Stimulated activated naive CD8-positive, alpha-beta T cell treated with anti-CD3 and anti-CD28 coated beads, Interleukin-15, Interleukin-2, amounts not matched to agents 100 ng/mL and 50 ng/mL, for 24 hours (primary cell): ENCODE data around the gene HDLBP.

Experiments used
- H3K27ac Mint-ChIP-seq: one replicate; pipeline ENCODE4 v1.8.0; 2021; ENCODE audit warnings: mild to moderate bottlenecking, mixed read lengths
- H3K27me3 Mint-ChIP-seq: one replicate; pipeline ENCODE4 v1.8.0; 2021; ENCODE audit warnings: mixed read lengths
- H3K36me3 Mint-ChIP-seq: one replicate; pipeline ENCODE4 v1.8.0; 2021; ENCODE audit warnings: low read depth, mixed read lengths
- H3K4me1 Mint-ChIP-seq: one replicate; pipeline ENCODE4 v1.8.0; 2021; ENCODE audit warnings: low read depth, mixed read lengths
- H3K4me3 Mint-ChIP-seq: one replicate; pipeline ENCODE4 v1.8.0; 2021; ENCODE audit warnings: mild to moderate bottlenecking, mixed read lengths
- H3K9me3 Mint-ChIP-seq: one replicate; pipeline ENCODE4 v1.8.0; 2021; ENCODE audit warnings: mixed read lengths

Gene HDLBP

GRCh38 chr2:241178961-241179360 is 136.5 kb downstream of the HDLBP start:
- Mint-ChIP-seq H3K27ac (no peak overlapping the region), H3K9me3 (no peaks in the 10 kb centered on the region), H3K4me1 (peaks cover 7% of the 10 kb centered on the region), H3K36me3 (peaks cover 34% of the 10 kb centered on the region), H3K27me3 (no peaks in the 10 kb centered on the region), H3K4me3 (no peak overlapping the region)

- H3K4me3 Mint-ChIP-seq: no peak overlapping the region
- no peaks in the 10 kb centered on the region for H3K27me3 Mint-ChIP-seq
- no peak overlapping the region for H3K27ac Mint-ChIP-seq
- H3K9me3 Mint-ChIP-seq: no peaks in the 10 kb centered on the region
- peaks cover 7% of the 10 kb centered on the region for H3K4me1 Mint-ChIP-seq
- peaks cover 37% of the 10 kb centered on the region for H3K36me3 Mint-ChIP-seq
Observed at GRCh38 chr2:241177526-241178334, 137.7 kb downstream of the HDLBP start.
